Measurements from ENCODE around the gene TTC3.
"Not testable (repeated sequence)": the region's sequence is repeated elsewhere in the genome, so short reads cannot be mapped to it uniquely, and the experiment has no call there.

The TTC3 gene

DNA sequence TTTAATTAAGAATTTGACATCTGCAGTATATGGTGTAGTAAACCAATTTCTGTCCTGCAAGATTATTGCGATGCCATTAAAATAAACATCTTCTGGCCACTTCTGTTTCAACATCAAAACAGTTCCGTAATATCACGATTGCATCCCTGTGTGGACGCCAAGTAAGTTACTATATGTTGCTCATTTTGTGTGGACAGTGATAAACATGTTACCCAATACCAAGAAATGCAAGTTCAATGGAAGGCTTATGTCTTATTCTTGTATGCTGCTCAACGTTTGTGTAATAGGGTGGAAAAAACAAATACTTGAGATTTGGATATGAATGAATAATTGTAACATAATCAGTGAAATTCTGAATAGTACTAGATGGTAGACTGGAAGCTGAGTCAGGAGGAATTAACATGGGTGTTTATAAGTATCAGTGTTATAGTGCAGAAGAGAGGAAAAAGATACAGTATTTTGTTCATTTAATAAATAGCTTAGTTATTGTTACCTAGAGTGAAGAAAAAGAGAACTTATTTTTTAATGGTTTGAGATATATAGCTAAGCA is 15.2 kb downstream of the TTC3 start:
- Histone ChIP-seq H3K9ac (ENCODE audit: low read depth, low read length) (no peak overlapping the region), H3K36me3 (ENCODE audit: insufficient read depth, low read length) (no peaks in the 10 kb centered on the region), H3K4me1 (ENCODE audit: insufficient read depth, low read length) (no peaks in the 10 kb centered on the region), H3K9me3 (ENCODE audit: control insufficient read depth, insufficient read depth, low read length) (no peaks in the 10 kb centered on the region)

- no peaks in the 10 kb centered on the region; the same call in 1 of the 2 replicates for H3K36me3 ChIP-seq (ENCODE audit: insufficient read depth, low read length)
- H3K4me1 ChIP-seq (ENCODE audit: insufficient read depth, low read length): no peaks in the 10 kb centered on the region
- H3K9me3 ChIP-seq (ENCODE audit: control insufficient read depth, insufficient read depth, low read length): no peaks in the 10 kb centered on the region
- no peak overlapping the region for H3K9ac ChIP-seq (ENCODE audit: low read depth, low read length)
Measured at GRCh38 chr21:37093977-37094376, 20.9 kb downstream of the TTC3 start.

DNA sequence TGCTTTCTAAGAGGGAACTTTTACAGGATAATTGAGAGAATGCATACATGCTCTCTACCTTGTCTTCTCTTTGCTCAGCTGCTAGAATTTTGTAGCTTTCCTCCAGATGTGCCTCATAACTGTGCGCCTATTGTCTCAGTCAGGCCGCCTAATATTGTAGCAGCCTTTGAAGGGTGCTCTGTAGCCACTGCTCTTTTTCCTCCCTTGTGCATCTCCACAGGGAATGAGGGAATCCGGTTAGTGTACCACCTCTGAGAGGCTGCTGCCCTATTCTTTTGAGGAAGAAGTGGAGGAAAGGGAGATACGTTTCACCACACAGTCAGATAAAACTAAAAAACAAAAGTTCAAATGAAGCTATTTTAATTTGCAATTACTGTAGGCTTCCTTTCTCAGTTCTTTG is 22.8 kb downstream of the TTC3 start:
- H3K36me3 ChIP-seq (ENCODE audit: insufficient read depth, low read length): no peaks in the 10 kb centered on the region; the same call in 1 of the 2 replicates

GRCh38 chr21:37098751-37099150 is 25.7 kb downstream of the TTC3 start:
- Histone ChIP-seq H3K9me3 (ENCODE audit: control insufficient read depth, insufficient read depth, low read length) (no peaks in the 10 kb centered on the region), H3K36me3 (ENCODE audit: insufficient read depth, low read length) (no peaks in the 10 kb centered on the region; the same call in 1 of the 2 replicates), H3K9ac (ENCODE audit: low read depth, low read length) (no peak overlapping the region), H3K4me1 (ENCODE audit: insufficient read depth, low read length) (no peaks in the 10 kb centered on the region)

More for the DNA sequence above, 22.8 kb downstream of the TTC3 start:
- Histone ChIP-seq H3K4me1 (ENCODE audit: insufficient read depth, low read length) (no peaks in the 10 kb centered on the region), H3K9ac (ENCODE audit: low read depth, low read length) (no peak overlapping the region), H3K9me3 (ENCODE audit: control insufficient read depth, insufficient read depth, low read length) (no peaks in the 10 kb centered on the region)

DNA sequence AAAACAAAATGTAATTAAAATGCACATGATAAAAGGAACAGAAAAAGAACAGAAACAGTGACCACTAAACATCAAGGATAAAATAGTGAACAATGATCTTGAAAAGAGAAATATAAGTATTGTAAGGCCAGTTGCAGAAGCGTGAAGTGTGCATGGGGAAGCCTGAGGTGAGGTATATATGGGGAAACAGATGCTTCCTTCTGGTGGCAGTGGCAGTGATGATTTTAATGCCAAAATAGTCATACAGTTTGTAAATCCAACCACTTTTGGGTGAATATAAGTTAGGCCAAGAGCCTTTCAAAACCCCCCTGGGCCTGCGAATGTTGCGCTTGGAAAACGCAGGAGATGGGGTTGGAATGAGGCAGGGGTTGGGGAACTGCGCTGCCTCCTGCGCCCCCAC is 27.3 kb downstream of the TTC3 start:
- Histone ChIP-seq H3K4me1 (ENCODE audit: insufficient read depth, low read length) (no peaks in the 10 kb centered on the region), H3K36me3 (ENCODE audit: insufficient read depth, low read length) (no peaks in the 10 kb centered on the region; the same call in 1 of the 2 replicates), H3K9me3 (ENCODE audit: control insufficient read depth, insufficient read depth, low read length) (no peaks in the 10 kb centered on the region), H3K9ac (ENCODE audit: low read depth, low read length) (no peak overlapping the region)

DNA sequence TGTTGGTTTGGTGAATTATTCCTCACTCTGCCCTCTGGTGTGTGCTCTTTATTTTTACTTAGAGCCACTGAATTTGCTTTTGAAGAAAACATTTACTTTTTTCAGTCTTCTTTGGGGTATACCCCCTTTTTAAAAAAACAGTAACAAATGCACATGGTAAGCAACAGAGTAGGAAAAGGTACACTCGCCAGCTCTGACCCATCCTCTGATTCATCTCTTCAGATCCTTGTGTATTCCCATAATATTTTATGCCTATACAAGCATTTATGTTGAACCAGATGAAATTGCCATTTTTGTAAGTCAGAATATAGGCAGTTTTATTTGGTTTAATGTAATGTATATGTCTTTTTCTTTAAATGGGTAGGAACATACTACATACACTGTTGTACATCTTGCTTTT is 28.3 kb downstream of the TTC3 start:
- no peak overlapping the region for H3K9ac ChIP-seq (ENCODE audit: low read depth, low read length)
- no peaks in the 10 kb centered on the region for H3K9me3 ChIP-seq (ENCODE audit: control insufficient read depth, insufficient read depth, low read length)
- no peaks in the 10 kb centered on the region for H3K4me1 ChIP-seq (ENCODE audit: insufficient read depth, low read length)
- H3K36me3 ChIP-seq (ENCODE audit: insufficient read depth, low read length): no peaks in the 10 kb centered on the region; the same call in 1 of the 2 replicates

DNA sequence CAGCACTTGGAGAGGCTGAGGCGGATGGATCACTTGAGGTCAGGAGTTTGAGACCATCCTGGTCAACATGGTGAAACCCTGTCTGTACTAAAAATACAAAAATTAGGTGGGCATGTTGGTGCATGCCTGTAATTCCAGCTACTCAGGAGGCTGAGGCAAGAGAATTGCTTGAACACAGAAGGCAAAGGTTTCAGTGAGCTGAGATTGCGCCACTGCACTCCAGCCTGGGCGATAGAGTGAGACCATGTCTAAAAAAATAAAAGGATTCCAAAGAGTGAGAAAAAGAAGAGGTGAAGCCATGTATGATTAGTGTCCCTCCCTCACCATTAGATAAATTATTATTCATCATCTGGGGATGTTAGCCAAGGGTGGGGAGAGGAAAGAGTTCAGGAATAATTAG is 29.7 kb downstream of the TTC3 start:
- not testable (repeated sequence) for H3K9ac ChIP-seq (ENCODE audit: low read depth, low read length); H3K9me3 ChIP-seq (ENCODE audit: control insufficient read depth, insufficient read depth, low read length); H3K36me3 ChIP-seq (ENCODE audit: insufficient read depth, low read length); H3K4me1 ChIP-seq (ENCODE audit: insufficient read depth, low read length)

- Histone ChIP-seq H3K9ac (ENCODE audit: low read depth, low read length) (no peak overlapping the region), H3K4me1 (ENCODE audit: insufficient read depth, low read length) (no peaks in the 10 kb centered on the region), H3K36me3 (ENCODE audit: insufficient read depth, low read length) (no peaks in the 10 kb centered on the region), H3K9me3 (ENCODE audit: control insufficient read depth, insufficient read depth, low read length) (peaks cover 8% of the 10 kb centered on the region; the same call in 1 of the 2 replicates)
Measured at GRCh38 chr21:37106998-37107397, 33.9 kb downstream of the TTC3 start.

GRCh38 chr21:37111029-37111428 is 38.0 kb downstream of the TTC3 start:
- not testable (repeated sequence) for H3K9ac ChIP-seq (ENCODE audit: low read depth, low read length); H3K4me1 ChIP-seq (ENCODE audit: insufficient read depth, low read length); H3K36me3 ChIP-seq (ENCODE audit: insufficient read depth, low read length); H3K9me3 ChIP-seq (ENCODE audit: control insufficient read depth, insufficient read depth, low read length)

DNA sequence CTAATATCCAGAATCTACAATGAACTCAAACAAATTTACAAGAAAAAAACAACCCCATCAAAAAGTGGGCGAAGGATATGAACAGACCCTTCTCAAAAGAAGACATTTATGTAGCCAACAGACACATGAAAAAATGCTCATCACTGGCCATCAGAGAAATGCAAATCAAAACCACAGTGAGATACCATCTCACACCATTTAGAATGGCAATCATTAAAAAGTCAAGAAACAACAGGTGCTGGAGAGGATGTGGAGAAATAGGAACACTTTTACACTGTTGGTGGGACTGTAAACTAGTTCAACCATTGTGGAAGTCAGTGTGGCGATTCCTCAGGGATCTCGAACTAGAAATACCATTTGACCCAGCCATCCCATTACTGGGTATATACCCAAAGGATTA is 41.2 kb downstream of the TTC3 start:
- H3K9ac ChIP-seq (ENCODE audit: low read depth, low read length); H3K9me3 ChIP-seq (ENCODE audit: control insufficient read depth, insufficient read depth, low read length); H3K36me3 ChIP-seq (ENCODE audit: insufficient read depth, low read length); H3K4me1 ChIP-seq (ENCODE audit: insufficient read depth, low read length): not testable (repeated sequence)

DNA sequence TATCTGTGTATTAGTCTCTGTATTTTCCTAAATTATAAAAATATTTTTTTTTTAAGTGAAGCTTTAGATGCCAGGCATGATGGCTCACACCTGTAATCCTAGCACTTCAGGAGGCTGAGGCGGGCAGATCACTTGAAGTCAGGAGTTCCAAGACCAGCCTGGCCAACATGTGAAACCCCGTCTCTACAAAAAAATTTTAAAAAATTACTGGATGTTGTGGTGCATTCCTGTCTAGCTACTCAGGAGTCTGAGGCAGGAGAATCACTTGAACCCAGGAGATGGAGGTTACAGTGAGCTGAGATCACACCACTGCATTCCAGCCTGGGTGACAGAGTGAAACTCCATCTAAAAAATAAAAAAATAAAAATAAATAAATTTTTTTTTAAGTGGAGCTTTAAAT is 43.4 kb downstream of the TTC3 start:
- not testable (repeated sequence) for H3K4me1 ChIP-seq (ENCODE audit: insufficient read depth, low read length); H3K36me3 ChIP-seq (ENCODE audit: insufficient read depth, low read length); H3K9me3 ChIP-seq (ENCODE audit: control insufficient read depth, insufficient read depth, low read length); H3K9ac ChIP-seq (ENCODE audit: low read depth, low read length)

DNA sequence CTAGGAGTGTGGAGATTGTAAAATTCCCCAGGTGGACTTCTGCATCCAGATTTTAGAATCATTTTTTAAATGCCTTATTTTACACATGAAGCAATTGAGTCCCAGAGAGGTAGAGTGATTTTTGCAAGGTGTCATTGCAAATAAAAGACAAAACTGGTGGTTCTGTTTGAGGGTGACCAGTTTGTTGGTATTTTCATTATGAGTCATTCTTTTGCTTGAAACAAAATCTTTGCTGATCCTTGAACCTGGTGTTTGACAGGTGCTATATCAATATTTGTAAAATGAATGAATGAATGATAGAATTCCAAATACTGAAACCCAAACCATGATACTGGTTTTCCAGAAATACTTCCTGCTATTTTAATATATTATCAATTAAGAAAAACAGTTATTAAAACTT is 44.1 kb downstream of the TTC3 start:
- no peak overlapping the region for H3K9ac ChIP-seq (ENCODE audit: low read depth, low read length)
- H3K36me3 ChIP-seq (ENCODE audit: insufficient read depth, low read length): no peaks in the 10 kb centered on the region
- H3K9me3 ChIP-seq (ENCODE audit: control insufficient read depth, insufficient read depth, low read length): no peaks in the 10 kb centered on the region
- H3K4me1 ChIP-seq (ENCODE audit: insufficient read depth, low read length): no peaks in the 10 kb centered on the region

DNA sequence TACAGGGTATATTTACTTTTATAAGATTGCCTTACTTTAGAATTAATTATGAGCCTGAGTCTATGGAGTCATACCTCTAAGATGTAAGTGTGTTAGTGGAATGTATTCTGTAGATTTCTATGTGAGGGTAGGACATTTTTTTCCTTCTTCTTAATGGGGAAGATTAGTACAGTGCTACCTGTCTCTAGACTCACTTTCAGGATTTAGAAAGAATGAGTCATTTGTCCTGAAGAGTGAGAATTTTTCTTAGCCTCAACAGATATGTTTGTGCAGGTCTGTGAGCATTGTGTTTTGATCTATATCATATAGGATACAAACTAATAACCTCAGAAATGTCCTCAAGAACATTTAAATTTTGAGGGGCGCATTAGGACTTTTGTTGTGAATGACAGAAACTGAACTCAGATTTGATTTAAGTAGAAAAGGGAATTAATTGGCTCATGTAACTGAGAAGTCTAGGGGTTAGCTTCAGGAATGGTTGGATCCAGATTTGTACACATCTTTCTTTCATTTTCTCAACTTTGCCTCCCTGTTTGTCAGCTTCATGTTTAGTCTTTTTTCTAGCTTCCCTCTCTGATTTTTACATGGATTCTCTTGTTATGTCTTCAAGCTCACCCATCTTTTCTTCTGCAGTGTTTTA is 45.3 kb downstream of the TTC3 start:
- Histone ChIP-seq H3K36me3 (ENCODE audit: insufficient read depth, low read length) (no peaks in the 10 kb centered on the region), H3K4me1 (ENCODE audit: insufficient read depth, low read length) (no peaks in the 10 kb centered on the region), H3K9ac (ENCODE audit: low read depth, low read length) (no peak overlapping the region), H3K9me3 (ENCODE audit: control insufficient read depth, insufficient read depth, low read length) (no peaks in the 10 kb centered on the region)

- Histone ChIP-seq H3K4me1 (ENCODE audit: insufficient read depth, low read length) (no peaks in the 10 kb centered on the region), H3K36me3 (ENCODE audit: insufficient read depth, low read length) (no peaks in the 10 kb centered on the region), H3K9me3 (ENCODE audit: control insufficient read depth, insufficient read depth, low read length) (no peaks in the 10 kb centered on the region), H3K9ac (ENCODE audit: low read depth, low read length) (no peak overlapping the region)
Measured at GRCh38 chr21:37119421-37120218, 46.6 kb downstream of the TTC3 start.

DNA sequence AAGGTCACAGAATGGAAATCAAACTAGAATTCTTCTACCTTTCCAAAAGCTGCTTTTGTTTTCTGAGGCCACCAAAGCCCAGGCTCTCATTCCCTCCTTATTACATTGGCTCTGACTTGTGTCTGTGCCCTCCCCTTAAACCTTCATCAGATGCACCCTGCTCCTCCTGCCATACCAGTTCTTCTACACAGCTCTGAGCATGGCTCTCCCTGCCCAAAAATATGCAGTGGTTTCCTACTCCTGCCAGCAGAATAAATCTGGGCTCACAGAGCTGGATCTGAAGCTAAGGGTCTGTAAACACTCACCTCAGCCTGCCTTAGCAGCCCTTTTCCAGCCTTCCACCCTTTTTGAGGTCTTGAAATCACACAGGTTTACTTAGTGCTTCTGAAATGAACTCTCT is 55.0 kb downstream of the TTC3 start:
- Histone ChIP-seq H3K9ac (ENCODE audit: low read depth, low read length) (no peak overlapping the region), H3K9me3 (ENCODE audit: control insufficient read depth, insufficient read depth, low read length) (no peaks in the 10 kb centered on the region), H3K36me3 (ENCODE audit: insufficient read depth, low read length) (no peaks in the 10 kb centered on the region), H3K4me1 (ENCODE audit: insufficient read depth, low read length) (no peaks in the 10 kb centered on the region; the same call in 1 of the 2 replicates)
